K562 (cell line): ENCODE results near the gene ACSF3. TPM values are rescaled to one million over a fixed set of nuclear protein-coding genes. Genes with fewer than 3 reads are reported as not detected.
A peak's percentile ranks its signal among the peaks of the same experiment; 100 is the strongest.

Experiments used
- ATF2 ChIP-seq: sonication (generic); formaldehyde crosslinking; IDR thresholded peaks from 2 replicates; pipeline ENCODE4 v1.8.1; 2022; ENCODE audit warnings: missing genetic modification reagents
- BCL6 ChIP-seq: fragments of 250-450 bp; sonication (Bioruptor Pico); IDR thresholded peaks from 2 replicates; pipeline ENCODE4 v1.4.0; 2020
- HMBOX1 ChIP-seq: sonication (generic); IDR thresholded peaks from 2 replicates; pipeline ENCODE4 v1.6.1; 2016
- HNRNPH1 ChIP-seq: fragments of 200-400 bp; formaldehyde crosslinking; optimal IDR thresholded peaks from 2 replicates; pipeline ENCODE3; 2017; ENCODE audit warnings: low read depth, mild to moderate bottlenecking, low read length, moderate library complexity
- MTA3 ChIP-seq: fragments of 450-650 bp; formaldehyde crosslinking; IDR thresholded peaks from 2 replicates; pipeline ENCODE4 v1.6.1; 2017; ENCODE audit warnings: mild to moderate bottlenecking, borderline replicate concordance
- NFE2L1 ChIP-seq: fragments of 450-650 bp; IDR thresholded peaks from 2 replicates; pipeline ENCODE4 v1.6.1; 2016; ENCODE audit warnings: missing genetic modification characterization, low read depth, mild to moderate bottlenecking, missing compliant biosample characterization, moderate library complexity, borderline replicate concordance
- NR1H2 ChIP-seq: sonication (generic); formaldehyde crosslinking; IDR thresholded peaks from 2 replicates; pipeline ENCODE4 v1.4.0; 2020; ENCODE audit warnings: mild to moderate bottlenecking, missing genetic modification reagents
- NR3C1 ChIP-seq: sonication (generic); formaldehyde crosslinking; IDR thresholded peaks from 2 replicates; pipeline ENCODE4 v1.8.1; 2022; ENCODE audit warnings: missing genetic modification reagents
- NRF1 ChIP-seq, 2 experiments: fragments of 450-650 bp; IDR thresholded peaks in 1 of 2; conservative IDR thresholded peaks in 1 of 2; 2 replicates each; pipeline ENCODE4 v1.6.1; 2014; ENCODE audit warnings: mild to moderate bottlenecking in 2 of 2
- PHB2 ChIP-seq: fragments of 450-650 bp; IDR thresholded peaks from 2 replicates; pipeline ENCODE4 v1.6.1; 2017; ENCODE audit warnings: low read depth
- RBM34 ChIP-seq: fragments of 200-400 bp; formaldehyde crosslinking; IDR thresholded peaks from 2 replicates; pipeline ENCODE4 v1.6.1; 2018; ENCODE audit warnings: low read length, borderline replicate concordance; ENCODE audit not compliant: insufficient read depth
- RNF2 ChIP-seq: sonication (generic); IDR thresholded peaks from 2 replicates; pipeline ENCODE4 v1.6.1; 2016
- SMAD4 ChIP-seq: fragments of 250-450 bp; sonication (Bioruptor Pico); conservative IDR thresholded peaks from 2 replicates; pipeline ENCODE4 v1.8.0; 2021; ENCODE audit warnings: inconsistent platforms, mild to moderate bottlenecking, moderate library complexity
- VEZF1 ChIP-seq: fragments of 200-800 bp; sonication (Bioruptor generic); IDR thresholded peaks from 2 replicates; pipeline ENCODE4 v1.6.1; 2017; ENCODE audit warnings: missing genetic modification characterization, missing compliant biosample characterization
- ZBTB7A ChIP-seq: IDR thresholded peaks from 2 replicates; pipeline ENCODE4 v1.6.1; 2011; ENCODE audit warnings: low read depth, mild to moderate bottlenecking, low read length, moderate library complexity, borderline replicate concordance; ENCODE audit not compliant: control insufficient read depth
- ZC3H8 ChIP-seq: fragments of 450-650 bp; IDR thresholded peaks from 2 replicates; pipeline ENCODE4 v1.6.1; 2017
- ZNF121 ChIP-seq: sonication (generic); formaldehyde crosslinking; conservative IDR thresholded peaks from 2 replicates; pipeline ENCODE4 v1.8.0; 2022; ENCODE audit warnings: missing genetic modification reagents
- ZNF217 ChIP-seq: sonication (generic); formaldehyde crosslinking; IDR thresholded peaks from 2 replicates; pipeline ENCODE4 v1.8.0; 2022; ENCODE audit warnings: mild to moderate bottlenecking, missing genetic modification reagents
- ZNF253 ChIP-seq: fragments of 250-450 bp; sonication (Bioruptor Pico); conservative IDR thresholded peaks from 2 replicates; pipeline ENCODE4 v1.6.1; 2021; ENCODE audit warnings: mild to moderate bottlenecking
- ZNF592 ChIP-seq: fragments of 450-650 bp; IDR thresholded peaks from 2 replicates; pipeline ENCODE4 v1.6.1; 2017; ENCODE audit warnings: antibody characterized with exemption, mild to moderate bottlenecking
- ZNF695 ChIP-seq: fragments of 450-650 bp; formaldehyde crosslinking; IDR thresholded peaks from 2 replicates; pipeline ENCODE4 v1.4.0; 2020; ENCODE audit warnings: mild to moderate bottlenecking, moderate library complexity
- polyA plus RNA-seq, 8 experiments: library from polyadenylated mRNA; depleted of rRNA in 4 of 8; stranded (reverse) in 5 of 8; unstranded in 3 of 8; fragments of >200 nt; fragmentation: Nextera tagmentation in 2 of 8; fragmentation: Illumina TruSeq in 1 of 8; extraction: Ambion mirVana in 2 of 8; extraction: Trizol in 1 of 8; gene quantifications; 2 replicates each; pipeline versions ENCODE4 v1.2.1 to v1.2.3, GENCODE V29; 2011 to 2014; ENCODE audit warnings: inconsistent platforms in 1 of 8, missing spikeins in 1 of 8
- total RNA-seq, 7 experiments: library from RNA; depleted of rRNA in 6 of 7; stranded (reverse); fragments of >200 nt in 6 of 7; fragmentation: Illumina TruSeq in 2 of 7; extraction: Trizol in 2 of 7; gene quantifications; 2 replicates each; pipeline versions ENCODE4 v1.2.1 to v1.2.3, GENCODE V29; 2011 to 2021; ENCODE audit warnings: low replicate concordance in 1 of 7

Gene ACSF3
- total and polyA plus RNA-seq, 9 of the 15 experiments (the other 6 are each of a cell fraction or from before 2014, with no cell fraction given) = 0.77 to 32.8 (median 14.7) TPM

GRCh38 chr16:89115216-89115861, 21.7 kb downstream of the ACSF3 start (continued):
- 0 out of 2 replicates have a peak, but pooled peaks have one; percentile 27 for TF ChIP-seq VEZF1 (CRISPR knock-in tag)
- TF ChIP-seq SMAD4 (CRISPR knock-in tag) = no peak
- no peak for TF ChIP-seq HNRNPH1
- peak; percentile 78 for TF ChIP-seq ZNF121
- TF ChIP-seq ATF2 (CRISPR knock-in tag) = no peak
- TF ChIP-seq MTA3 = no peak
- TF ChIP-seq NRF1 (conservative IDR thresholded peaks at IDR 0.05 in 1 of 2, IDR thresholded peaks at IDR 0.05 in 1 of 2) = peak; percentile 37 to 44; a peak in 3 of 4 replicates
- TF ChIP-seq NR3C1 (CRISPR knock-in tag) = no peak
- no peak for TF ChIP-seq HMBOX1
- no peak for TF ChIP-seq BCL6 (CRISPR knock-in tag)
- TF ChIP-seq NR1H2 (CRISPR knock-in tag) = no peak
- no peak for TF ChIP-seq ZNF217
- TF ChIP-seq NFE2L1 (tag) = no peak
- no peak for TF ChIP-seq ZC3H8
- TF ChIP-seq ZNF253 (CRISPR knock-in tag) = no peak
- no peak for TF ChIP-seq ZNF592
- no peak for TF ChIP-seq RBM34
- TF ChIP-seq PHB2 = no peak
- TF ChIP-seq RNF2 = no peak; the same call in 1 of the 2 replicates
- no peak for TF ChIP-seq ZNF695 (CRISPR knock-in tag)
- TF ChIP-seq ZBTB7A = no peak
